Karpas-422 (cell line): ENCODE results near the gene MMP1. TPM values are rescaled to one million over a fixed set of nuclear protein-coding genes. Genes with fewer than 3 reads are reported as not detected.
A peak's percentile ranks its signal among the peaks of the same experiment; 100 is the strongest.

Experiments
- DNase-seq: peaks from one replicate; pipeline ENCODE4 v3.0.0-alpha.2; 2015
- H2AFZ ChIP-seq: fragments of 200-600 bp; sonication (generic); 2 replicates; pipeline ENCODE4 v1.6.1; 2014; ENCODE audit warnings: antibody characterized with exemption, low read length, mixed read lengths
- H3K27ac ChIP-seq: fragments of 200-600 bp; sonication (generic); 2 replicates; pipeline ENCODE4 v1.5.1; 2014; ENCODE audit warnings: mild to moderate bottlenecking, low read length, moderate library complexity
- H3K27me3 ChIP-seq: fragments of 200-600 bp; sonication (generic); 2 replicates; pipeline ENCODE4 v1.6.1; 2014; ENCODE audit warnings: low read length, mixed read lengths
- H3K36me3 ChIP-seq: fragments of 200-600 bp; sonication (generic); 2 replicates; pipeline ENCODE4 v1.6.1; 2014; ENCODE audit warnings: low read length, mixed read lengths; ENCODE audit not compliant: insufficient read depth
- H3K4me1 ChIP-seq: fragments of 200-600 bp; sonication (generic); 2 replicates; pipeline ENCODE4 v1.6.1; 2014; ENCODE audit warnings: mild to moderate bottlenecking, low read length, mixed read lengths
- H3K4me2 ChIP-seq: fragments of 200-600 bp; sonication (generic); 2 replicates; pipeline ENCODE4 v1.6.1; 2014; ENCODE audit warnings: low read length, low read depth, mild to moderate bottlenecking; ENCODE audit not compliant: poor library complexity, severe bottlenecking
- H3K4me3 ChIP-seq: fragments of 200-600 bp; sonication (generic); 2 replicates; pipeline ENCODE4 v1.5.1; 2014; ENCODE audit warnings: mild to moderate bottlenecking, antibody characterized with exemption, low read length, mixed read lengths
- H3K79me2 ChIP-seq: fragments of 200-600 bp; sonication (generic); 2 replicates; pipeline ENCODE4 v1.6.1; 2014; ENCODE audit warnings: mild to moderate bottlenecking, low read length, mixed read lengths
- H3K9ac ChIP-seq: fragments of 200-600 bp; sonication (generic); 2 replicates; pipeline ENCODE4 v1.6.0; 2014; ENCODE audit warnings: low read length
- H3K9me2 ChIP-seq: fragments of 200-600 bp; sonication (generic), shearing (Covaris generic); replicated peaks from 2 replicates; pipeline ENCODE4 v1.6.0; 2014; ENCODE audit warnings: mild to moderate bottlenecking, low read length, moderate library complexity; ENCODE audit not compliant: insufficient read depth
- H3K9me3 ChIP-seq: fragments of 300-700, 200-600 bp; sonication (generic); 2 replicates; pipeline ENCODE4 v1.6.1; 2014; ENCODE audit warnings: low read length, mixed read lengths
- H4K20me1 ChIP-seq: fragments of 200-600 bp; sonication (generic); 2 replicates; pipeline ENCODE4 v1.6.1; 2014; ENCODE audit warnings: mild to moderate bottlenecking, antibody characterized with exemption, low read length, low read depth; ENCODE audit not compliant: insufficient read depth
- total RNA-seq: library from RNA; depleted of rRNA; stranded (reverse); fragments of >200 nt; shearing (Covaris generic); gene quantifications from 2 replicates; pipeline ENCODE4 v1.2.3, GENCODE V29; 2014; ENCODE audit warnings: low replicate concordance

MMP1 gene
- total RNA-seq, 1 experiment from 2014 or later, result not detected

DNA sequence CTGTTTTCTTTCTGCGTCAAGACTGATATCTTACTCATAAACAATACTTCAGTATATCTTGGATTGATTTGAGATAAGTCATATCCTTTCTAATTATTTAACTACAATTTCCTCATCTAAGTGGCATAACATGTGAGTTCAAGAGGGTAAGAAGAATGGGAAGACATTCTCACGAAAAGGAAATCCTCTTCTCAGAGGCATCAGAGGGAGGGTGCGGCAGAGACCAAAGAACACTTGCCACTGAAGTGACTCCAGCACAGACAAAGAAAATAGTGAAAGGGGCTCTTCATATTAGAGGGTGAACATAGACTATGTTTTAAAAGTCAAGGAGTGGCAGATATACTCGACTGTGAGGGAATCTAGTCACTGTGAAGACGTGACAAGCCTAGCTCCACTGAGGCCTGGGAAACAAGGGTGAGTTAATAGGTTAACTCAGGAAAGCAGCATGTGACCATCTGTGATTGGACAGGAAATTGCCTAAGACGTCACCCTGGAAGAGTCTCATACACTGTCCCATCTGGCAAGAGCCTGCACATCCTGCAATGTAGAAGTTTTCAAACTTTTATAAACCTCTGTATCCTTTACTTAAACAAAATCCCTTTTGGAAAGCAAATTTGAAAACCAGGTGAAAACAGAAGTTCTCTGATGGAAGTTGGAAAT lies 1.9 kb upstream of the MMP1 start:
- H3K27ac ChIP-seq, result no peak overlapping the region
- H2AFZ ChIP-seq, result no peak overlapping the region
- 0 out of 2 replicates have a peak, but pooled peaks cover 3% of the 10 kb centered on the region for H3K27me3 ChIP-seq
- no peaks in the 10 kb centered on the region for H3K9me3 ChIP-seq
- DNase-seq, result no peak
- H3K4me2 ChIP-seq, result no peak overlapping the region
- no peaks in the 10 kb centered on the region for H3K79me2 ChIP-seq
- no peaks in the 10 kb centered on the region for H3K4me1 ChIP-seq
- no peak overlapping the region for H3K4me3 ChIP-seq
- no peaks in the 10 kb centered on the region for H3K9me2 ChIP-seq
- no peak overlapping the region for H3K9ac ChIP-seq
- no peaks in the 10 kb centered on the region for H4K20me1 ChIP-seq
- no peaks in the 10 kb centered on the region for H3K36me3 ChIP-seq

DNA sequence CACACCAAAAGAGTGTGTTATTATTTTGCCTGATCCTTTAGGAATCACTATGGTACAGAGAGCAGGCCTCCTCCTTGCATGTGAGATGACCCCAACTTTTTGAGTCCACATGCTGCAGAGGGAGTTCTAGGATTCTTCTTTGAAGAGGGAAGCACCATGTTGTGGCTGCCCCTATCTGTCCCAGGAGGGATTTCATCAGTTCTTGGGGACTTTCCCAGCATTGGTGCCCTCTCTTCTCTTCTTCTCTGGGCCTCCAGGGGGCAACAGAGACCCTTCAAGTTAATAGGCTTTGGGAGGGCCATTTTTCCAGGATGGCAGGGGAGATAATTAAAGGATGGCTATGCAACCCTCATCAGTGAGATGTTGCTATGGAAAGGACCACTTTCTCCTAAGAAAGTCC lies 3.6 kb downstream of the MMP1 start:
- H3K27me3 ChIP-seq, result no peaks in the 10 kb centered on the region
- H3K9ac ChIP-seq, result no peak overlapping the region
- no peaks in the 10 kb centered on the region for H3K9me2 ChIP-seq
- H2AFZ ChIP-seq, result no peak overlapping the region
- no peak overlapping the region for H3K4me2 ChIP-seq
- no peaks in the 10 kb centered on the region for H3K9me3 ChIP-seq
- no peaks in the 10 kb centered on the region for H4K20me1 ChIP-seq
- peak; percentile 82 for DNase-seq
- no peak overlapping the region for H3K4me3 ChIP-seq
- H3K27ac ChIP-seq, result no peak overlapping the region
- no peaks in the 10 kb centered on the region for H3K36me3 ChIP-seq
- no peaks in the 10 kb centered on the region for H3K79me2 ChIP-seq
- H3K4me1 ChIP-seq, result no peaks in the 10 kb centered on the region

DNA sequence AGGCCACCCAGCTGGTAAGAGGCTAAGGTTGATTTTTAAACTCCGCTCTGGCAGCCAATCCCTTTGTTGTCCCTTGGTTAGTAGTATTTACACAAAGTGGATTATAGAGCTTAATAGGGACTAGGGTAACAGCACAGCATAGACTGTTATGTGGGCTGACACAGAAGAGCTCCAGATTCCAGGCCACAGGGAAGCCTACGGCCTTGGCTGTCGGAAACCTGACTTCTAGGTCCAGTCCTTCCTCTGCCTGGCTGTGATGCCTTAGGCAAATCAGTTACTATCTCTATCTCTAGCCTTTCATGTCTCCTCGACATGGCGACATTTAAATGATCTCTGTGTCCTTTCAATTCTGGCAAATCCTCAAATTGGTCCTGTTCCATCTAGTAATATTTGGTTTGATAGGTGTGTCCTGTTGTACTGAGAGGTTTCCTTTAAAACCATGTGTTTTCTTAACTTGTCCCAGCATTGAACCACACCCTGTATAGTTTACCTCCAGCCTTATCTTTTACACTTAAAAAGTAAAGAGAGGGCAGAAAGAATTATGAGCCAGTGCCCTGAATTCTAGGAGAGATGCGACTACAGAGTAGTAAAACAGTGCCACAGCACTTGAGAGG lies 4.2 kb downstream of the MMP1 start:
- H3K9me2 ChIP-seq, result no peaks in the 10 kb centered on the region
- H3K9ac ChIP-seq, result no peak overlapping the region

GRCh38 chr11:102792604-102793003 lies 5.4 kb downstream of the MMP1 start:
- H3K9ac ChIP-seq, result no peak overlapping the region

More for the DNA sequence above, 4.2 kb downstream of the MMP1 start:
- DNase-seq, result no peak
- Histone ChIP-seq H3K4me2 (no peak overlapping the region), H2AFZ (no peak overlapping the region), H3K36me3 (no peaks in the 10 kb centered on the region), H3K4me1 (no peaks in the 10 kb centered on the region), H4K20me1 (no peaks in the 10 kb centered on the region), H3K4me3 (no peak overlapping the region), H3K9me3 (no peaks in the 10 kb centered on the region), H3K27ac (no peak overlapping the region), H3K79me2 (no peaks in the 10 kb centered on the region), H3K27me3 (no peaks in the 10 kb centered on the region)

DNA sequence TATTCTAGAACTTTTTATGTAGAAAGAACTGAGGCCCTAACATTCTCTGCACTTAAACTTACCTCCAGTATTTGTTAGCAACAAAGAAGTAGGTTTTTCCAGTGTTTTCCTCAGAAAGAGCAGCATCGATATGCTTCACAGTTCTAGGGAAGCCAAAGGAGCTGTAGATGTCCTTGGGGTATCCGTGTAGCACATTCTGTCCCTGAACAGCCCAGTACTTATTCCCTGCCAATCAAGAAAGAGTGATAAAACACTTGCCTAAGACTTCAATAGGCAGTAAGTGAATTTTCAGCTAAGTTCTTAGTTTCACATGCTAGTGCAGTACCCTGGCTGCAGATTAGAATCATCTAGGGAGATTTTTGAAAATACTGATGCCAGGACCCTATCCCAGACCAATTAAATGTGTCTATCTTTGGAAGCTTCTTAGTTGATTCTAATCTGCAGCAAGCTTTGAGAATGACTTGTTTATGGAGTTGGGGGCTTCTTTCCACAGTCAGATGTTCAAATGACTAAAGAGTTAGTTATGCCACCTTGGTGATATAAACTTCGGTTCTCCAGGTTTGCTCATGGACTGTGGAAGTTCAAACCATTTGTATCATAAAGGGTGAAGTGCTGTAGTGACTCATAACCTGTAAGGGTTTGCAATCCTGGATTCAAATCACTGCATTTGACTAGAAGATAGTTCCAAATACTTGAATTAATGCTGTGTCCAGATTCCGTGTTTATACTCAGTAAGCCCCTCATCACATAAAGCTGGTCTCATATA lies 6.5 kb downstream of the MMP1 start:
- Histone ChIP-seq H3K27ac (no peak overlapping the region), H3K9me2 (no peaks in the 10 kb centered on the region), H3K9me3 (no peaks in the 10 kb centered on the region), H2AFZ (no peak overlapping the region), H3K4me2 (no peak overlapping the region), H3K36me3 (no peaks in the 10 kb centered on the region), H3K4me3 (no peak overlapping the region), H3K27me3 (peaks cover 3% of the 10 kb centered on the region; the same call in 1 of the 2 replicates), H3K4me1 (no peaks in the 10 kb centered on the region), H4K20me1 (no peaks in the 10 kb centered on the region), H3K9ac (no peak overlapping the region), H3K79me2 (no peaks in the 10 kb centered on the region)
- DNase-seq, result no peak

More at GRCh38 chr11:102792604-102793003, 5.4 kb downstream of the MMP1 start:
- no peak overlapping the region for H3K27ac ChIP-seq
- H3K4me3 ChIP-seq, result no peak overlapping the region
- H3K79me2 ChIP-seq, result no peaks in the 10 kb centered on the region
- no peaks in the 10 kb centered on the region for H3K36me3 ChIP-seq
- no peaks in the 10 kb centered on the region for H3K9me3 ChIP-seq
- H3K4me1 ChIP-seq, result no peaks in the 10 kb centered on the region
- H2AFZ ChIP-seq, result no peak overlapping the region
- no peak overlapping the region for H3K4me2 ChIP-seq
- no peaks in the 10 kb centered on the region for H3K27me3 ChIP-seq
- no peak for DNase-seq
- no peaks in the 10 kb centered on the region for H3K9me2 ChIP-seq
- H4K20me1 ChIP-seq, result no peaks in the 10 kb centered on the region

DNA sequence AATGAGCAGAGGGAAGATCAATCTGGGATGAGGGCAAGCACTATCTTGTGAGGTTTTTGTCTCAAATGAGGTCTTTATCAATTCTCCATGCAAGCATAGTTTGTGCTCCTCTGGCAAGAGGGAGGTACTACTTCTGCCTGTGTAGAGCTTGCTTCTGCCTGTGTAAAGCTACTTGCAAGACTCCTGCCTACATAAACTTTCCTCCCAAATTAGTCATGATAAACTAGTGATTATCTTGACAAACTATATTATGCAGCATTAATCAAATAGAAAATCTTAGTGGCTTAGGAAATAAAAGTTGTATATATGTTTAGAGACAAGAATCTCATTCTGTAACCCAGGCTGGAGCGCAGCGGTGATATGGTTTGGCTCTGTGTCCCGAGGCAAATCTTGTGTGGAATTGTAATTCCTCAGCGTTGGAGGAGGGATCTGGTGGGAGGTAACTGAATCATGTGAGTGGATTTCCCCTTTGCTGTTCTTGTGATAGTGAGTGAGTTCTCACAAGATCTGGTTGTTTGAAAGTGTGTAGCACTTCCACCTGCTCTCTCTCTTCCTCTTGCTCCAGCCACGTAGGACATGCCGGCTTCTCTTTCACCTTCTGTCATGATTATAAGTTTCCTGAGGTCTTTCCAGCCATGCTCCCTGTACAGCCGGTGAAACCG lies 9.5 kb downstream of the MMP1 start:
- Histone ChIP-seq H2AFZ (no peak overlapping the region), H3K9me2 (no peaks in the 10 kb centered on the region), H3K79me2 (no peaks in the 10 kb centered on the region), H3K36me3 (no peaks in the 10 kb centered on the region), H3K4me1 (no peaks in the 10 kb centered on the region), H3K4me3 (no peak overlapping the region), H3K9me3 (no peaks in the 10 kb centered on the region), H3K4me2 (no peak overlapping the region), H3K9ac (no peak overlapping the region), H3K27me3 (peaks cover 3% of the 10 kb centered on the region; the same call in 1 of the 2 replicates), H3K27ac (no peak overlapping the region), H4K20me1 (no peaks in the 10 kb centered on the region)
- no peak for DNase-seq

GRCh38 chr11:102784380-102784779 lies 13.6 kb downstream of the MMP1 start:
- Histone ChIP-seq H3K4me3 (no peak overlapping the region), H3K4me1 (no peaks in the 10 kb centered on the region), H3K79me2 (no peaks in the 10 kb centered on the region), H3K9me3 (no peaks in the 10 kb centered on the region), H3K9me2 (no peaks in the 10 kb centered on the region), H3K27ac (no peak overlapping the region), H3K27me3 (peaks cover 3% of the 10 kb centered on the region; the same call in 1 of the 2 replicates), H4K20me1 (no peaks in the 10 kb centered on the region), H2AFZ (no peak overlapping the region), H3K4me2 (no peak overlapping the region), H3K9ac (no peak overlapping the region), H3K36me3 (no peaks in the 10 kb centered on the region)
- DNase-seq, result no peak

DNA sequence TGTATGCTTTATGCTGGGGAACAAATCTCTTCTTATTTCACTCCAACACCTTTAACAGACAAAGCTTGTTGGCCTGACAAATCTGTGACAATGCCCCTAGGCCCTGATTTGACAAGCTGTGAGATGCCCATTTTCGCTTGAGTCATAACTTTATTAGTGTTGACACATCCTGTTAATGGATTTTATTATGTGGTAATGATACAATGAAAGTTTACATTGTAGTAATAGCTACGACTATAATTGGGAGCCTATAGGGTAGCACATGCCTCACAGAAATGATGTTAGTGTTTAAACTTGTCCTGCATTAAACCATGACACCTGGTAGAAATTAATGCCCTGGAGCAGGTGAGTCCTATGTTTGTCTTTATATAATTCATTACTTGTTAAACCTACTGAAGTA lies 14.2 kb downstream of the MMP1 start:
- Histone ChIP-seq H3K4me2 (no peak overlapping the region), H4K20me1 (no peaks in the 10 kb centered on the region), H3K79me2 (no peaks in the 10 kb centered on the region), H3K9me2 (no peaks in the 10 kb centered on the region), H3K9ac (no peak overlapping the region), H3K36me3 (no peaks in the 10 kb centered on the region), H3K4me3 (no peak overlapping the region), H3K9me3 (no peaks in the 10 kb centered on the region), H2AFZ (no peak overlapping the region), H3K4me1 (no peaks in the 10 kb centered on the region), H3K27ac (no peak overlapping the region), H3K27me3 (peaks cover 3% of the 10 kb centered on the region; the same call in 1 of the 2 replicates)
- no peak for DNase-seq
